Measurements from ENCODE around the gene OSBPL6.
"Not testable (repeated sequence)": the region's sequence is repeated elsewhere in the genome, so short reads cannot be mapped to it uniquely, and the experiment has no call there.

GRCh38 chr2:178357704-178358103 is 163.4 kb downstream of the OSBPL6 start:
- not testable (repeated sequence) for TF ChIP-seq CTCF (IDR thresholded peaks at IDR 0.05; ENCODE audit: low read depth, low read length, poor library complexity, severe bottlenecking); EZH2phosphoT487 (IDR thresholded peaks at IDR 0.05; ENCODE audit: borderline replicate concordance, low read length)
